A673 (cell line): ENCODE results near the gene HPN. TPM values are rescaled to one million over a fixed set of nuclear protein-coding genes. Genes with fewer than 3 reads are reported as not detected.

Experiments
- BruUV-seq: library from RNA; stranded (reverse); fragments of 400-500 nt; replicated peaks from 2 replicates; lab custom pipeline; 2021; lab: Mats Ljungman, UMichigan
- CTCF ChIA-PET: fragments of 300-600 bp; sonication (Branson Sonifier 250); formaldehyde crosslinking; loops from one replicate; lab custom pipeline; 2022; ENCODE audit warnings: antibody characterized with exemption; lab: Charles Lee
- POLR2A ChIA-PET: fragments of 300-600 bp; sonication (Branson Sonifier 250); formaldehyde crosslinking; loops from one replicate; lab custom pipeline; 2022; ENCODE audit warnings: antibody characterized with exemption; ENCODE audit not compliant: low non-redundant PET; lab: Charles Lee
- DNase-seq: peaks from one replicate; pipeline ENCODE4 v3.0.0-alpha.2; 2015; ENCODE audit warnings: low spot score
- H3K27ac ChIP-seq: fragments of 200-600 bp; sonication (generic); 2 replicates; pipeline ENCODE4 v1.5.1; 2016; ENCODE audit warnings: mixed run types, low read depth, mild to moderate bottlenecking, mixed read lengths, antibody characterized with exemption, low read length; ENCODE audit not compliant: poor library complexity, severe bottlenecking
- H3K27me3 ChIP-seq: fragments of 200-600 bp; sonication (generic); replicated peaks from 2 replicates; pipeline ENCODE4 v1.6.1; 2017; ENCODE audit warnings: mixed run types, low read depth, mild to moderate bottlenecking, mixed read lengths, antibody characterized with exemption, low read length; ENCODE audit not compliant: insufficient read depth, poor library complexity
- H3K36me3 ChIP-seq: fragments of 200-600 bp; sonication (generic); 2 replicates; pipeline ENCODE4 v1.6.1; 2016; ENCODE audit warnings: mixed run types, mild to moderate bottlenecking, mixed read lengths, antibody characterized with exemption, low read length; ENCODE audit not compliant: insufficient read depth, poor library complexity, severe bottlenecking
- H3K4me1 ChIP-seq: fragments of 200-600 bp; sonication (generic); 2 replicates; pipeline ENCODE4 v1.6.1; 2017; ENCODE audit warnings: mixed run types, mild to moderate bottlenecking, mixed read lengths, antibody characterized with exemption, low read length; ENCODE audit not compliant: insufficient read depth, poor library complexity, severe bottlenecking
- H3K4me3 ChIP-seq: fragments of 200-600 bp; sonication (generic); 2 replicates; pipeline ENCODE4 v1.5.1; 2016; ENCODE audit warnings: low read depth, mixed run types, mild to moderate bottlenecking, mixed read lengths, low read length; ENCODE audit not compliant: poor library complexity, severe bottlenecking
- H3K9me3 ChIP-seq: fragments of 200-600 bp; sonication (generic); 2 replicates; pipeline ENCODE4 v1.6.1; 2016; ENCODE audit warnings: mixed run types, low read depth, mild to moderate bottlenecking, mixed read lengths, antibody characterized with exemption, low read length; ENCODE audit not compliant: poor library complexity, severe bottlenecking
- EZH2 ChIP-seq: fragments of 200-600 bp; sonication (generic); IDR thresholded peaks from 2 replicates; pipeline ENCODE4 v1.6.1; 2017; ENCODE audit warnings: borderline replicate concordance, low read depth, mild to moderate bottlenecking, mixed read lengths, antibody characterized with exemption, low read length; ENCODE audit not compliant: poor library complexity, severe bottlenecking
- intact Hi-C: fragments of 100-400 bp; cut with micrococcal nuclease; formaldehyde crosslinking; loops from one replicate; pipeline ENCODE4 v1.10.0; 2022; ENCODE audit not compliant: unreplicated experiment
- total RNA-seq: library from RNA; stranded (reverse); gene quantifications from 2 replicates; pipeline ENCODE4 v1.2.3, GENCODE V29; 2021
- TF ChIP-seq, protein P1 (sequence below): fragments of 300-800, 200-600 bp; sonication (generic); conservative IDR thresholded peaks from 2 replicates; pipeline ENCODE4 v1.5.1; 2017; ENCODE audit warnings: low read depth, mild to moderate bottlenecking, antibody characterized with exemption, low read length, moderate library complexity, mixed read lengths

HPN gene
- total RNA-seq, 1 experiment from 2014 or later = not detected

DNA sequence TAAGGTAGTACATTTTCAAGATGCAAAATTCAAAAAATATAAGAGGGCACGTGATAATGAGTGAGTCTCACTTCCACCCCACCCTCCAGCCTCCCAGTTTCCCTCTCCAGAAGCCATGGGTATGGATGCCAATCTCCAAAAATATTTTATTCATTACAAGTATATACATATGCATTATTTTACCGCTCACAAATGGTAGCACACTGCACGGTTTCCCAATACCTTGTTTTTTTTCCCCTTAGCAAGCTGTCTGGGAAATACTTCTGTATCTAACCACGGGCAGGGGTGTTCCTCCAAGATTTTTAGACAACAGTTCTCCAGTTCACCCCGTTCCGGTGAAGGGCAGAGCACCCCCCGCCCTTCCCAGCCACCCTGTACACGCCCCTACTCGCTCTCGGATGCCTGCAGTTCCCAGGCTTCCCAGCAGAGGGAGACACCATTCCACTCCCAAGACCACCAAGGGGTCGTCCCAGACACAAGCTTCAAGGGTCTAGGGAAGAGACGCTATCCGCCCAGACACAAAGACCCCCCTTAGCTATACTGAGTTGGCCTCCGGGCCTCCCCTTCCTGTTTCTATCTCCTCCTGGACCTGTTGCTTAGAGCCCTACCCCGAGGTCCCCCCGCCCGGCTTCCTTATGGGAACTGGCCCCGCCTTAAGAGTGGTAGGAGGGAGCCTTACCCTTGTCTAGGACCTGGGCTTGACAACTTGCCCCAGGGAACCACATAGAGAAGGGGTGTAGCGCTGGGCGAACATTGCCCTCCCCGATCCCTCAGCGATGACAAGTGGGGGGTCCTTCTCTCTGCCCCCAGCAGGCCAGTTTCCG, 73.0 kb downstream of the HPN start:
- no peaks in the 10 kb centered on the region for H3K4me1 ChIP-seq
- CTCF ChIA-PET = interaction anchor here (0.6 to 1.3 kb wide), 3 partner anchors 10 to 27 kb away, joined by 3 to 6 read pairs (median 5); no protein-coding TSS in a partner anchor
- intact Hi-C loops = loop anchor here (1.0 kb wide), 1 partner anchor 47 kb away; no protein-coding TSS in a partner anchor
- H3K27ac ChIP-seq = no peak overlapping the region
- DNase-seq = peak; percentile 76
- H3K9me3 ChIP-seq = no peaks in the 10 kb centered on the region
- POLR2A ChIA-PET = no interaction called here
- no peak for TF ChIP-seq EZH2
- TF ChIP-seq, protein P1, sequence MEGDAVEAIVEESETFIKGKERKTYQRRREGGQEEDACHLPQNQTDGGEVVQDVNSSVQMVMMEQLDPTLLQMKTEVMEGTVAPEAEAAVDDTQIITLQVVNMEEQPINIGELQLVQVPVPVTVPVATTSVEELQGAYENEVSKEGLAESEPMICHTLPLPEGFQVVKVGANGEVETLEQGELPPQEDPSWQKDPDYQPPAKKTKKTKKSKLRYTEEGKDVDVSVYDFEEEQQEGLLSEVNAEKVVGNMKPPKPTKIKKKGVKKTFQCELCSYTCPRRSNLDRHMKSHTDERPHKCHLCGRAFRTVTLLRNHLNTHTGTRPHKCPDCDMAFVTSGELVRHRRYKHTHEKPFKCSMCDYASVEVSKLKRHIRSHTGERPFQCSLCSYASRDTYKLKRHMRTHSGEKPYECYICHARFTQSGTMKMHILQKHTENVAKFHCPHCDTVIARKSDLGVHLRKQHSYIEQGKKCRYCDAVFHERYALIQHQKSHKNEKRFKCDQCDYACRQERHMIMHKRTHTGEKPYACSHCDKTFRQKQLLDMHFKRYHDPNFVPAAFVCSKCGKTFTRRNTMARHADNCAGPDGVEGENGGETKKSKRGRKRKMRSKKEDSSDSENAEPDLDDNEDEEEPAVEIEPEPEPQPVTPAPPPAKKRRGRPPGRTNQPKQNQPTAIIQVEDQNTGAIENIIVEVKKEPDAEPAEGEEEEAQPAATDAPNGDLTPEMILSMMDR = peak; percentile 97
- H3K4me3 ChIP-seq = peak overlapping the region; percentile 35
- no peaks in the 10 kb centered on the region for H3K36me3 ChIP-seq
- H3K27me3 ChIP-seq = no peaks in the 10 kb centered on the region
- no TSS peak for BruUV-seq

- DNase-seq = no peak
- H3K27ac ChIP-seq = no peak within 1 kb of the TSS
- no peaks in the 10 kb centered on the region for H3K27me3 ChIP-seq
- peak within 1 kb of the TSS; percentile 35 for H3K4me3 ChIP-seq
- no TSS peak for BruUV-seq
- no peaks in the 10 kb centered on the region for H3K4me1 ChIP-seq
- no peaks in the 10 kb centered on the region for H3K36me3 ChIP-seq
- ChIA-PET CTCF (interaction anchor here (0.6 to 1.3 kb wide), 3 partner anchors 9 to 26 kb away, joined by 3 to 6 read pairs (median 5); no protein-coding TSS in a partner anchor), POLR2A (no interaction called here)
- TF ChIP-seq, protein P1 = no peak
- no peak for TF ChIP-seq EZH2
- no peaks in the 10 kb centered on the region for H3K9me3 ChIP-seq
- intact Hi-C loops = no loop called here
Measured at GRCh38 chr19:35115177-35115951, 73.8 kb downstream of the HPN start, which contains the start of gene FXYD3. FXYD3 (plus strand) TSS chr19:35115823; CDS start chr19:35119377, 3,554 bp downstream.

Other genes with a start within 250 kb of the HPN start
- 5.0 and 5.2 TPM in 2 replicates for gene ZNF30, start 114.8 kb upstream of the HPN start, total RNA-seq
- gene ZNF792, start 77.5 kb upstream of the HPN start, total RNA-seq = 15.4 and 15.5 TPM in 2 replicates
- 87.3 and 101 TPM in 2 replicates for gene GRAMD1A, start 41.4 kb upstream of the HPN start, total RNA-seq
- 2.0 and 2.3 TPM in 2 replicates for gene SCN1B, start 11.3 kb upstream of the HPN start, total RNA-seq
- gene FXYD3, start 74.1 kb downstream of the HPN start, total RNA-seq = not detected in 2 replicates
- not detected in 2 replicates for gene LGI4, start 93.3 kb downstream of the HPN start, total RNA-seq
- gene FXYD1, start 97.1 kb downstream of the HPN start, total RNA-seq = 0.98 TPM in 1 of 2 replicates, not detected in the other
- gene FXYD7, start 101.5 kb downstream of the HPN start, total RNA-seq = 0.56 and 0.85 TPM in 2 replicates
- gene FXYD5, start 113.0 kb downstream of the HPN start, total RNA-seq = 12.7 and 13.6 TPM in 2 replicates
- gene FAM187B, start 187.0 kb downstream of the HPN start, total RNA-seq = not detected in 2 replicates
- gene LSR, start 207.3 kb downstream of the HPN start, total RNA-seq = 1.9 and 2.9 TPM in 2 replicates
- 82.0 and 90.8 TPM in 2 replicates for gene USF2, start 227.2 kb downstream of the HPN start, total RNA-seq
- 0.28 and 0.37 TPM in 2 replicates for gene HAMP, start 240.8 kb downstream of the HPN start, total RNA-seq